ENCODE results near the gene NKPD1.
A peak's percentile ranks its signal among the peaks of the same experiment; 100 is the strongest.

The NKPD1 gene

DNA sequence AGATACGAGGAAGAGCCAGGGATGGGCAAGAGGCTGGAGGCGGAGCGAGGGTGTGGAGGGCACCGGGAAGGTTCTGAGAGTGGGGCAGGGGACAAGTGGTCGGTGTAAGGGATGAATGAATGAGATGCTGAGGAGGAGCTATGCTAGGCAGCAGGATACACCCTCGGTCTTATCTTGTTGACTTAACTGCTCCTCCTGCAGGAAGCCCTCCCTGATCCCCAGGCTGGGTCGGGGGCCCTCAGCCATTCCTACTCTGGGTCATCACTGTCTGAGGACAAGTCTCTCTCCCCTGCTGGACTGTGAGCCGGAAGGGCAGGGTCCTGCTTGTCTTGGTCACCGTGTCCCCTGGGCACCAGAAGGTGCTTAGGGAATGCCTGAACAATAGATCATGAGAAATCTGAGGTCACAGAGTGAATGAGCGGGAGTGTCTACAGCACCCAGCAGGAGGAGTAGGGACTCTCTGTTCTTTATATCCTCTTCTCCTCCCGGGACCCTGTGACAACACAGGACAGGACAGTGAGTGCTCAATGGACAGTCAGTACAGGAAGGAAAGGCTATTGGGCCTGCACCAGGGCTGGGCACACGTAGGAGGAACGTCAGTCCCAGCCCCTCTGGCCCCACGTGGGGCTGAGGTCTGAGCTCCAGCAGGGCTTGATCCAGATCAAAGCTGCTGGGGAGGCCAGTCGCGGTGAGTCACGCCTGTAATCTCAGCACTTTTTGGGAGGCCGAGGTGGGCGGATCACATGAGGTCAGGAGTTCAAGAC lies 6.5 kb downstream of the NKPD1 start:
- H3K4me3 ChIP-seq (ENCODE audit: low read depth, low read length): no peak overlapping the region

DNA sequence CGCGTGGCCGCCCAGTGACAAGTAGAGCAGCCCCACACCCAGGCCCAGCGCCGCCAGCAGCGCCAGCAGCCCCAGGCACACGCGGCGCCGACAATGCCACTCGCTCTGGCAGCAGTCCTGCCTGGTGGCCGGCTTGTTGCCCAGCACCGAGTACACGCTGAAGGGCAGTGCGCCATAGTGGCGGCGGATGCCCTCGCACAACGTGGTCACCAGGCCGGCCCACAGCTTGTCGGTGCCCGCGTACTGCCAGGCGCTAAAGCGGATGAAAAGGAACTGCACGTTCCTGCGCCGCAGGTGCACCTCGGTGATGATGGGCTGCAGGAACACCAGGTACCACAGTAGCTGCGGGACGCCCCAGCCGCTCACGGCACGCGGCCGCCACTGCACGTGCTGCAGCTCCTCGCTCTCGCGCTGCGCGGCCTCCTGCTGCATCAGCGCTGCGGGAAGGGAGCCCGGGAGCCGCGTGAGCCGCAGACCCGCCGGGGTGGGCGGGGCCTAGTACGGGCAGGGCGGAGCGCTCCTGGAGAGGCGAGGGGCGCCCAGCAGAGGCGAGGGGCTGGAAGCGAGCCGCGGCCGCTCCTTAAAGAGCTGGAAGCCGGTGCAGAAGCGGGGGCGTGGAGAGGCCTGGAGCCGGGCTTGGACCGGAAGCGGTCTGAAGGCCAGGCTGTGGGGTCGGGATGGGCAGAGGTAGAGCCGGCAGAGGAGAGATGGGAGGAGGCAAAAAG lies 7.3 kb downstream of the NKPD1 start:
- TF ChIP-seq, protein P1, sequence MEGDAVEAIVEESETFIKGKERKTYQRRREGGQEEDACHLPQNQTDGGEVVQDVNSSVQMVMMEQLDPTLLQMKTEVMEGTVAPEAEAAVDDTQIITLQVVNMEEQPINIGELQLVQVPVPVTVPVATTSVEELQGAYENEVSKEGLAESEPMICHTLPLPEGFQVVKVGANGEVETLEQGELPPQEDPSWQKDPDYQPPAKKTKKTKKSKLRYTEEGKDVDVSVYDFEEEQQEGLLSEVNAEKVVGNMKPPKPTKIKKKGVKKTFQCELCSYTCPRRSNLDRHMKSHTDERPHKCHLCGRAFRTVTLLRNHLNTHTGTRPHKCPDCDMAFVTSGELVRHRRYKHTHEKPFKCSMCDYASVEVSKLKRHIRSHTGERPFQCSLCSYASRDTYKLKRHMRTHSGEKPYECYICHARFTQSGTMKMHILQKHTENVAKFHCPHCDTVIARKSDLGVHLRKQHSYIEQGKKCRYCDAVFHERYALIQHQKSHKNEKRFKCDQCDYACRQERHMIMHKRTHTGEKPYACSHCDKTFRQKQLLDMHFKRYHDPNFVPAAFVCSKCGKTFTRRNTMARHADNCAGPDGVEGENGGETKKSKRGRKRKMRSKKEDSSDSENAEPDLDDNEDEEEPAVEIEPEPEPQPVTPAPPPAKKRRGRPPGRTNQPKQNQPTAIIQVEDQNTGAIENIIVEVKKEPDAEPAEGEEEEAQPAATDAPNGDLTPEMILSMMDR (IDR thresholded peaks at IDR 0.05; ENCODE audit: low read depth, low read length): no peak
- peak; percentile 23 for DNase-seq (ENCODE audit: low read depth, low spot score)
- in situ Hi-C loops (cut with HindIII; ENCODE audit: low sequenced_read_pairs): no loop called here
- H3K4me3 ChIP-seq (ENCODE audit: low read depth, low read length): no peak overlapping the region

More for the DNA sequence above, 6.5 kb downstream of the NKPD1 start:
- DNase-seq (ENCODE audit: low read depth, low spot score): peak; percentile 85
- in situ Hi-C loops (cut with HindIII; ENCODE audit: low sequenced_read_pairs): no loop called here
- TF ChIP-seq, protein P1 (IDR thresholded peaks at IDR 0.05; ENCODE audit: low read depth, low read length): no peak

DNA sequence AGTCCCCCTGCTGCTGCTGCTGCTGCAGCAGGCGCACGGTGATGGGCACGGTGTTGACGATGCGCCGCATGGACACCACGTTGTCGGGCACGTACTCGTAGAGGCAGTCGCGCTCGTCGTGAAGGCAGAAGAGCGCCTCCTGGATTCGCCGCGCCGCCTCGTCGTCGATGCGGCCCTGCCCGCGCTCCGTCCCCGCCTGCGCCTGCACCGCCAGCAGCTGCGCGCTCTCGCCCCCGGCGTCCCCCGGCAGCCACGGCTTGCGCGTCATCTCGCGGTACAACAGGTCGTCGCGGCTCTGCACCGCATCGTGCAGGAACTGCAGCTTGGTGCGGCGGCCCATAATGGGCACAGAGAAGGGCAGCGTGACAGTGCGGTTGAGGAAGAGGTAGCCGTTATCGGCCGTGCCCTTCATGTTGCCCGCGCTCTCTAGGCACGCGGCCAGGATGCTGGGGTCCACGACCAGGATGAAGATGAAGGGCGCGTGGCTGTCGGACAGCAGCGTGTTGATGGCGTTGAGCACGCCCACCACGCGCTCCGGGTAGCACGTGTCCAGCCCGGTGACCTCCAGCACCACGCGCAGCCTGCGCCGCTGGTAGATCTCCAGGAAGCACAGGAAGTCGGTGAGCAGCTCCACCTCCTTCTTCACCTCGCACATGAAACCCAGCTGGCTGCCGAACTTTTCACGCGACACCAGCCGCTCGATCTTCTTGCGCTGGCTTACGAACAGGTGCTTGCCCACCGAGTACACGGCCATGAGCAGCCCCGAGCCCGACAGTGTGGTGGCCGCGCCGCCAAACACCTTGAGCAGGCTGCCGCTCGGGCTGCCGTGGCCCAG lies 8.1 kb downstream of the NKPD1 start:
- in situ Hi-C loops (cut with HindIII; ENCODE audit: low sequenced_read_pairs): no loop called here
- TF ChIP-seq, protein P1 (IDR thresholded peaks at IDR 0.05; ENCODE audit: low read depth, low read length): peak; percentile 20
- no peak overlapping the region for H3K4me3 ChIP-seq (ENCODE audit: low read depth, low read length)
- peak; percentile 24 for DNase-seq (ENCODE audit: low read depth, low spot score)

DNA sequence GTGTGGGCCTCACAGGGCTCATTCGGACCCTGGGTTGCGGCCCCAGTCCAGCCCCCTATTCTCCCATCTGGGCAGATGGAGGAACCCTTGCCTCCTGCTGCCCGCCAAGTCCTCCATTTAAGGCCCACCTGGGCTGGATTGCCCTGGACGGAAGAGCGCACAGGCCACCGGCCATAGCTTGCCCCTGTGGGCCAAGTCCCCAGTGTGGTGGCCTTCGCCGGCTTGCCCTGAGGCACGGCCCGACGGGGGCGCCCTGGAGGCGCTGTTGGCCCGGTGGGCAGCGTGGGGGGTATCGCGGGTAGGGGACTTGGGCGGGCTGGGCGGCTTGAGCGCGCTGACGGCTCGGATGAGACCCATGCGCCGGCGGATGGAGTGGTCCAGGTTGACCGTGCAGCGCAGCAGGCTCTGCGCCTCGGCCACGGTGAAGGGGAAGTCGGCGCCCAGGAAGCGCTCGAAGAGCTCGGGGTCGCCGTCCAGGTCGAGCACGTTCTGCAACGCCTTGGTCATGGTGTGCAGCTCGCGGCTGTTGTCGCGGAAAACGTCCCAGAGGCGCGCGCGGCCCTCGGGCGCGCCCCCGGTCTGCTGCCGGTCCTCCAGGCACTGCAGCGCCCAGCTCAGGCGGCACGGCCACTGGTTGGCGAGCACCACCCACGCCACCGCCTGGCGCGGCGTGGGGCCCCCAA lies 8.8 kb downstream of the NKPD1 start:
- no peak for DNase-seq (ENCODE audit: low read depth, low spot score)
- TF ChIP-seq, protein P1 (IDR thresholded peaks at IDR 0.05; ENCODE audit: low read depth, low read length): no peak
- no peak overlapping the region for H3K4me3 ChIP-seq (ENCODE audit: low read depth, low read length)
- in situ Hi-C loops (cut with HindIII; ENCODE audit: low sequenced_read_pairs): no loop called here

DNA sequence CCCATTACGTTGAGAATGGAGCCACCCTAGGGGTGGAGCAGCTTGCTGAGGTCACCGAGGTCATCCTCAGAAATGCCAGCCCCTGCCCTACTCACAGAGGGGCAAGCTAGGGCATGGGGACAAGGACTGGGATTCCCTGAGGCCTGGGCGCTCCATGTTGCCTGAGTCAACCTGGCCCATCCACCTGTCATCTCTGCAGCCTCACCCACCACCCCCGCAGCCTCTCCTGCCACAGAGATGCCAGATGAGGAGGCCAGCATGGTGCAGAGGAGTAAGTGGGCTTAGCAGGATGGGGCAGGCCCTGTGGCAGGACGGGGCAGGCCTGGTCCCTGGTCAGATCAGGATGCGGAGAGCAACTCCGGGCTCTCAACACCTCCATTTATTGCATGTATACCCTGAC lies 9.5 kb downstream of the NKPD1 start:
- TF ChIP-seq, protein P1 (IDR thresholded peaks at IDR 0.05; ENCODE audit: low read depth, low read length): no peak
- no peak for DNase-seq (ENCODE audit: low read depth, low spot score)
- H3K4me3 ChIP-seq (ENCODE audit: low read depth, low read length): no peak overlapping the region
- in situ Hi-C loops (cut with HindIII; ENCODE audit: low sequenced_read_pairs): no loop called here
